ENCODE data around the gene BTG2.

The BTG2 gene

GRCh38 chr1:203320591-203321272 lies 15.4 kb downstream of the BTG2 start:
- Histone ChIP-seq H3K79me1 (ENCODE audit: low read depth, low read length) (no peaks in the 10 kb centered on the region), H3K4ac (ENCODE audit: low read length) (no peak overlapping the region), H3K27me3 (ENCODE audit: control insufficient read depth in 3 of 3, insufficient read depth in 3 of 3, low read depth in 1 of 3, low read length in 3 of 3) (no peaks in the 10 kb centered on the region), H2BK15ac (ENCODE audit: low read length) (no peak overlapping the region), H3K27ac (replicated peaks; ENCODE audit: low read length) (no peak overlapping the region), H3K9ac (ENCODE audit: low read depth, low read length, poor library complexity) (no peak overlapping the region), H3K4me1 (ENCODE audit: control insufficient read depth in 2 of 2, insufficient read depth in 1 of 2, low read depth in 1 of 2, low read length in 2 of 2) (peaks cover 27 to 32% of the 10 kb centered on the region in 2 donors), H3K4me2 (ENCODE audit: insufficient read depth, low read length, poor library complexity, severe bottlenecking) (no peak overlapping the region), H3K4me3 (ENCODE audit: low read length in 2 of 2) (no peak overlapping the region), H3K23ac (ENCODE audit: low read depth, low read length, poor library complexity) (no peak overlapping the region), H2BK5ac (ENCODE audit: low read length) (no peak overlapping the region), H4K91ac (ENCODE audit: low read depth, low read length, poor library complexity) (no peak overlapping the region), H3K14ac (ENCODE audit: low read length) (no peak overlapping the region), H4K8ac (ENCODE audit: low read depth, low read length) (no peak overlapping the region), H2AFZ (ENCODE audit: low read length) (no peak overlapping the region), H3K18ac (ENCODE audit: low read length) (no peak overlapping the region), H2BK12ac (ENCODE audit: low read length) (no peak overlapping the region), H3K9me3 (replicated peaks in 1 of 2; ENCODE audit: control insufficient read depth in 2 of 2, insufficient read depth in 1 of 2, low read depth in 1 of 2, low read length in 2 of 2) (no peaks in the 10 kb centered on the region), H2AK5ac (ENCODE audit: low read depth, low read length) (no peak overlapping the region), H3K36me3 (replicated peaks in 1 of 2; ENCODE audit: control insufficient read depth in 2 of 2, insufficient read depth in 2 of 2, low read length in 2 of 2) (no peaks in the 10 kb centered on the region), H2BK120ac (ENCODE audit: low read depth, low read length) (no peak overlapping the region)
- no peak for DNase-seq (ENCODE audit: low spot score)
- WGBS, 2 donors (ENCODE audit: extremely low coverage in 2 of 2, insufficient read length in 2 of 2, insufficient replicate concordance in 1 of 2) = no CpG with 5 or more reads among the region's 6 CpGs

- Histone ChIP-seq H3K36me3 (replicated peaks in 1 of 2; ENCODE audit: control insufficient read depth in 2 of 2, insufficient read depth in 2 of 2, low read length in 2 of 2) (no peaks in the 10 kb centered on the region), H3K4ac (ENCODE audit: low read length) (no peak overlapping the region), H3K9me3 (replicated peaks in 1 of 2; ENCODE audit: control insufficient read depth in 2 of 2, insufficient read depth in 1 of 2, low read depth in 1 of 2, low read length in 2 of 2) (no peaks in the 10 kb centered on the region), H3K27me3 (ENCODE audit: control insufficient read depth in 3 of 3, insufficient read depth in 3 of 3, low read depth in 1 of 3, low read length in 3 of 3) (no peaks in the 10 kb centered on the region), H3K4me2 (ENCODE audit: insufficient read depth, low read length, poor library complexity, severe bottlenecking) (no peak overlapping the region), H3K4me1 (ENCODE audit: control insufficient read depth in 2 of 2, insufficient read depth in 1 of 2, low read depth in 1 of 2, low read length in 2 of 2) (peaks cover 31 to 37% of the 10 kb centered on the region in 2 donors), H2BK120ac (ENCODE audit: low read depth, low read length) (no peak overlapping the region), H2AFZ (ENCODE audit: low read length) (no peak overlapping the region), H2AK5ac (ENCODE audit: low read depth, low read length) (no peak overlapping the region), H2BK12ac (ENCODE audit: low read length) (no peak overlapping the region), H4K8ac (ENCODE audit: low read depth, low read length) (no peak overlapping the region), H3K23ac (ENCODE audit: low read depth, low read length, poor library complexity) (no peak overlapping the region), H4K91ac (ENCODE audit: low read depth, low read length, poor library complexity) (no peak overlapping the region), H3K18ac (ENCODE audit: low read length) (peak overlapping the region; percentile 50), H3K27ac (replicated peaks; ENCODE audit: low read length) (no peak overlapping the region), H3K4me3 (ENCODE audit: low read length in 2 of 2) (no peak overlapping the region), H3K79me1 (ENCODE audit: low read depth, low read length) (no peaks in the 10 kb centered on the region), H3K9ac (ENCODE audit: low read depth, low read length, poor library complexity) (no peak overlapping the region), H3K14ac (ENCODE audit: low read length) (no peak overlapping the region), H2BK5ac (ENCODE audit: low read length) (no peak overlapping the region), H2BK15ac (ENCODE audit: low read length) (no peak overlapping the region)
- no CpG with 5 or more reads among the region's 6 CpGs for WGBS, 2 donors (ENCODE audit: extremely low coverage in 2 of 2, insufficient read length in 2 of 2, insufficient replicate concordance in 1 of 2)
- no peak for DNase-seq (ENCODE audit: low spot score)
Measured at GRCh38 chr1:203321273-203322052, 16.1 kb downstream of the BTG2 start.

- peaks cover 2% of the 10 kb centered on the region for H3K79me1 ChIP-seq (ENCODE audit: low read depth, low read length)
- H3K27ac ChIP-seq (replicated peaks; ENCODE audit: low read length) = no peak overlapping the region
- no peak overlapping the region for H4K91ac ChIP-seq (ENCODE audit: low read depth, low read length, poor library complexity)
- H3K4me2 ChIP-seq (ENCODE audit: insufficient read depth, low read length, poor library complexity, severe bottlenecking) = no peak overlapping the region
- H3K4me3 ChIP-seq (ENCODE audit: low read length in 2 of 2) = no peak overlapping the region
- no peak for DNase-seq (ENCODE audit: low spot score)
- H3K4ac ChIP-seq (ENCODE audit: low read length) = no peak overlapping the region
- H3K36me3 ChIP-seq (replicated peaks in 1 of 2; ENCODE audit: control insufficient read depth in 2 of 2, insufficient read depth in 2 of 2, low read length in 2 of 2) = no peaks in the 10 kb centered on the region
- H3K14ac ChIP-seq (ENCODE audit: low read length) = no peak overlapping the region
- no peaks in the 10 kb centered on the region for H3K27me3 ChIP-seq (ENCODE audit: control insufficient read depth in 3 of 3, insufficient read depth in 3 of 3, low read depth in 1 of 3, low read length in 3 of 3)
- H2AFZ ChIP-seq (ENCODE audit: low read length) = no peak overlapping the region
- H2BK12ac ChIP-seq (ENCODE audit: low read length) = peak overlapping the region; percentile 4
- H2BK5ac ChIP-seq (ENCODE audit: low read length) = no peak overlapping the region
- H3K4me1 ChIP-seq (ENCODE audit: control insufficient read depth in 2 of 2, insufficient read depth in 1 of 2, low read depth in 1 of 2, low read length in 2 of 2) = peaks cover 36 to 43% of the 10 kb centered on the region in 2 donors
- H3K18ac ChIP-seq (ENCODE audit: low read length) = no peak overlapping the region
- no peaks in the 10 kb centered on the region for H3K9me3 ChIP-seq (replicated peaks in 1 of 2; ENCODE audit: control insufficient read depth in 2 of 2, insufficient read depth in 1 of 2, low read depth in 1 of 2, low read length in 2 of 2)
- no peak overlapping the region for H4K8ac ChIP-seq (ENCODE audit: low read depth, low read length)
- H3K23ac ChIP-seq (ENCODE audit: low read depth, low read length, poor library complexity) = no peak overlapping the region
- peak overlapping the region; percentile 26 for H2AK5ac ChIP-seq (ENCODE audit: low read depth, low read length)
- H2BK15ac ChIP-seq (ENCODE audit: low read length) = no peak overlapping the region
- no peak overlapping the region for H3K9ac ChIP-seq (ENCODE audit: low read depth, low read length, poor library complexity)
- H2BK120ac ChIP-seq (ENCODE audit: low read depth, low read length) = no peak overlapping the region
Measured at GRCh38 chr1:203322500-203323179, 17.3 kb downstream of the BTG2 start.

- Histone ChIP-seq H3K4ac (ENCODE audit: low read length) (no peak overlapping the region), H3K4me2 (ENCODE audit: insufficient read depth, low read length, poor library complexity, severe bottlenecking) (no peak overlapping the region), H2BK12ac (ENCODE audit: low read length) (no peak overlapping the region), H4K91ac (ENCODE audit: low read depth, low read length, poor library complexity) (no peak overlapping the region), H3K14ac (ENCODE audit: low read length) (no peak overlapping the region), H2BK5ac (ENCODE audit: low read length) (no peak overlapping the region), H3K9ac (ENCODE audit: low read depth, low read length, poor library complexity) (no peak overlapping the region), H3K4me3 (ENCODE audit: low read length in 2 of 2) (no peak overlapping the region), H3K23ac (ENCODE audit: low read depth, low read length, poor library complexity) (no peak overlapping the region), H3K79me1 (ENCODE audit: low read depth, low read length) (peaks cover 2% of the 10 kb centered on the region), H3K36me3 (replicated peaks in 1 of 2; ENCODE audit: control insufficient read depth in 2 of 2, insufficient read depth in 2 of 2, low read length in 2 of 2) (no peaks in the 10 kb centered on the region), H3K4me1 (ENCODE audit: control insufficient read depth in 2 of 2, insufficient read depth in 1 of 2, low read depth in 1 of 2, low read length in 2 of 2) (peaks cover 43 to 45% of the 10 kb centered on the region in 2 donors), H3K27ac (replicated peaks; ENCODE audit: low read length) (no peak overlapping the region), H3K18ac (ENCODE audit: low read length) (peak overlapping the region; percentile 15), H2BK15ac (ENCODE audit: low read length) (no peak overlapping the region), H3K27me3 (ENCODE audit: control insufficient read depth in 3 of 3, insufficient read depth in 3 of 3, low read depth in 1 of 3, low read length in 3 of 3) (no peaks in the 10 kb centered on the region), H2AFZ (ENCODE audit: low read length) (no peak overlapping the region), H3K9me3 (replicated peaks in 1 of 2; ENCODE audit: control insufficient read depth in 2 of 2, insufficient read depth in 1 of 2, low read depth in 1 of 2, low read length in 2 of 2) (no peaks in the 10 kb centered on the region), H4K8ac (ENCODE audit: low read depth, low read length) (no peak overlapping the region), H2BK120ac (ENCODE audit: low read depth, low read length) (no peak overlapping the region), H2AK5ac (ENCODE audit: low read depth, low read length) (no peak overlapping the region)
- no CpG with 5 or more reads among the region's 3 CpGs for WGBS, 2 donors (ENCODE audit: extremely low coverage in 2 of 2, insufficient read length in 2 of 2, insufficient replicate concordance in 1 of 2)
- no peak for DNase-seq (ENCODE audit: low spot score)
Measured at GRCh38 chr1:203323587-203323986, 18.3 kb downstream of the BTG2 start.

Measured in neuronal stem cell (in vitro differentiated cells).